Eye (tissue), 1 donor: ENCODE data around the gene SCD5.
A peak's percentile ranks its signal among the peaks of the same experiment; 100 is the strongest.

Source experiments
- DNase-seq: peaks from one replicate; pipeline ENCODE4 v3.0.0-alpha.2; 2015

Gene SCD5

DNA sequence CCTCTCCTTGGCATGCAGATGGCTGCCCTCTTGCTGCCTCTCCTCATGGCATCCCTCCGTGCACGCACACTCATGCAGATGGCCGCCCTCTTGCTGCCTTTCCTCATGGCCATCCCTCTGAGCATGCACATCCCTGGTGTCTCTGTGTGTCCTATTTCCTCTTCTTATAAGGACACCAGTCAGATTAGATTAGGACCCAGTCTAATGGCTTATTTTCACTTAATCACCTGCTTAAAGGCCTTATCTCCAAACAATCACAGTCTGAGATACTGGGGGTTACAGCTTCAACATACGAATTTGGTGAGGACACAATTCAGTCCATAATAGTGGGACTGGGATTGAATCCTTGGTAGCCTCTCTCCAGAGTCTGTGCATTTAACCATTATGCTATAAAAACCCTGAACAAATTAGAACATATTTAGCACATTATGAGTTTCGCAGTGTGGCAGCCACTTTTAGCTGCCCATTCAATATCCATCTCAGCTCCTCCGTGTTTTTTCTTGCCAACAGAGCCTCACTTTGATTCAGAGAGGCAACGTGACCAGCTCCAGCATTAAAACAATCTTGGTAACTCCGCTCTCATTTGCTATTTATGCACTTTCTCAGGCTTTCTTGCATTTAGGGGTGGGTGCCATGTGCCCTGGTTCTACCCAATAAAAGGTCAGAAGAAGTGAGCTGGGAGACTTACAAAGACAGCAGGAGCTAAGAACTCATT lies 210.6 kb downstream of the SCD5 start:
- no peak for DNase-seq

DNA sequence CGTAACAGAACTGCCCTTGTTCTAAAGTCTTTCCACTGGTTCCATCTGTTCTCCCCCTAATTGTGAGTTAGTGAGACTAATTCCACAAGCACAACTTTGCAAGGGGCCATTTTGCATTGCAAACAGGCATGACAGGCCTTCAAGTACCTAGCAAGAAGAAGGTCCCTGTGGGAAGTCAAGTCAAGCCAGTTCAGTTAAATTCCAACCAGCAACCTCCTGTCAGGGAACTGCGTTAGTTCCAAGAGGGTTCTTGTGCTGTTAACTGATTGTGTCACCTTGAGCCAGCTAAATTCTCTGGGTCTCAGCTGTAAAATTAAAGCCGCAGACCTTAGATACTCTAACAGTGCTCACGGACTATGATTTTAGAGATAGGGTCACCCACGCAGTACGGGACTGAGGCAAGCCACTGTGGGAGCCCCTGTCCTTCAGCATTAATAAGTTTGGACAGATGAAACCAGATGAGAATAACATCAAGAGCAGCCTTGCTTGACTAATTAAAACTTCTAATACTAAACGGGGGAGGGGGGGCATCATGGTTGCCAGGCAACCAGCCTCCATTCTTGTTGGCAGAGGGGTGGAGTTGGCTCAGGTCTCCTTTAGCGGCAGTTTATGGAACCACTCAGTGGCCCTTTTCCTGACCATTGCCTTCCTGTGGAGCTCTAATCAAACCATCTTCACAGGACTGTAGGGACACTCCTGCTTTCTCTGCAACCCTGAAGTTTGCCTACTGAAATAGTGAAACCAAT lies 212.7 kb downstream of the SCD5 start:
- peak; percentile 79 for DNase-seq

DNA sequence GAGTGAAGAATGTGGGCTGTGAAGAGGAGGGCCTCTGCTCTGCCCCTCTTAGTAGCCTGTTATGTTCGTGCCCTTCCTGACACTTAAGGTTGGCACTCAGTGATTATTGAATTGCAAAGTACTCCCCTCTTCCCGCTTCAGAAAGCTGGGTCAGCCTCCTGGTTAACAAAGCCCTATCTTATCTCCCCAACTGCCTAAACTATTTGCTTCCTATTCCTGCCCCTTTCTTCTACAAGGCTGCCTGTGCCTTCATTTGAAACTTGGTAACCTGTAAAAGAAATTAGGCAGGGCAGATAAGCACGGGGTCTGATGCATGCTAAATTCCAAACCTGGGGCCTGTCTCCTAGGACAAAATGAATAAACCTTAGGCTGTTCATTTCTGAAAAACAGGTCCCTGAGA lies 213.7 kb downstream of the SCD5 start:
- DNase-seq, result peak; percentile 15

DNA sequence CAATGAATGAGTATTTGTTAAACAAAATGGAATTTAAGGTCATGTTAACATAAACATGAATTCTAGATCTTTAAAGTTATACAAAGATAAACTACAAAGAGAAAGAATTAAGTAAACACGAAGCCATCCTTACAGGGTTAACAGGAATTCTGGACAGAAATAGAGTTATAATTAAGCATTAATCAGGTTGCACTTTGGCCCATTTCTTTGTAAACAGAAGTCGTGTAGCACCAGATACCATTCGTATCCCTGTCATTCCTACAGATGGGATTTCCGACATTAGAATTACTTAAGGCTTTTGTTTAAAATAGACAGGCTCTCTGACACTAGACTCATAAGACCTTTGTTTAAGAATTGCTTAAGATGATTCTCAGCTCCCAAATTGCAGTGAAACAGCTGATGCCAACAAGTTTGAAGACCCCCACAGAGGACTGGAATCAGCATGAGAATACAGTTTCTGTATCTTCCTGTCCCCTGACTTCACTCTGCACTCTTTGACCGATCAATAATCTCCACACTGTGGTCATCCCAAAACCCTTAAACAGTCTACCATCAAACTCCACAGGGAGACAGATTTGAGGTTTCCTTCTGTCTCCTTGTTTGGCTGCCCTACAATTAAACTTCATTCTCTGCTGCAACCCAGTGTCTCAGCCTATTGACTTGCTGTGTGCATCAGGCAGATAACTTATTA lies 214.6 kb downstream of the SCD5 start:
- no peak for DNase-seq

DNA sequence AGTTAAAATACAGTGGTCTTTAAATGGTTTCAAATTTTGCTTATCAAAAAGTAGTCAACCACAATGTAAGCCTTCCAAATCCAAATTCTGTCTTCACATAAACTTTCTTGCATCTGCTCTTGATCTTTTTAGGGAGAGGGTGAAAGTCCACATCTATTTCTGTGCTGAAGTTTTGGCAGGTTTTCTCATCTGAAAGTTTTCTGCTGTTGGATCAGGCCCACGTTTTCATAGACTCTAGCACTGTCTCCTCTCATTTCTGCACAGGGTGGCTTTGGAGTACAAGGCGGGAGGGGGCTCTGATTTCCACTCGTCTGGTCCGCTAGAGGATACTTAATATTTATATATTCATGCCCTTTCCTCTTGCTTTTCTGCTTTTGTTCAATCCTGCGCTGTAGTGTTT lies 218.7 kb downstream of the SCD5 start:
- DNase-seq, result no peak
